CD4-positive, alpha-beta T cell treated with Interleukin-21 for 1 hour (primary cell): ENCODE data around the gene ICE1.
"Not testable (repeated sequence)": the region's sequence is repeated elsewhere in the genome, so short reads cannot be mapped to it uniquely, and the experiment has no call there.

Experiments
- DNase-seq: peaks from one replicate; pipeline ENCODE4 v3.0.0-alpha.2; 2020

The ICE1 gene, protein sequence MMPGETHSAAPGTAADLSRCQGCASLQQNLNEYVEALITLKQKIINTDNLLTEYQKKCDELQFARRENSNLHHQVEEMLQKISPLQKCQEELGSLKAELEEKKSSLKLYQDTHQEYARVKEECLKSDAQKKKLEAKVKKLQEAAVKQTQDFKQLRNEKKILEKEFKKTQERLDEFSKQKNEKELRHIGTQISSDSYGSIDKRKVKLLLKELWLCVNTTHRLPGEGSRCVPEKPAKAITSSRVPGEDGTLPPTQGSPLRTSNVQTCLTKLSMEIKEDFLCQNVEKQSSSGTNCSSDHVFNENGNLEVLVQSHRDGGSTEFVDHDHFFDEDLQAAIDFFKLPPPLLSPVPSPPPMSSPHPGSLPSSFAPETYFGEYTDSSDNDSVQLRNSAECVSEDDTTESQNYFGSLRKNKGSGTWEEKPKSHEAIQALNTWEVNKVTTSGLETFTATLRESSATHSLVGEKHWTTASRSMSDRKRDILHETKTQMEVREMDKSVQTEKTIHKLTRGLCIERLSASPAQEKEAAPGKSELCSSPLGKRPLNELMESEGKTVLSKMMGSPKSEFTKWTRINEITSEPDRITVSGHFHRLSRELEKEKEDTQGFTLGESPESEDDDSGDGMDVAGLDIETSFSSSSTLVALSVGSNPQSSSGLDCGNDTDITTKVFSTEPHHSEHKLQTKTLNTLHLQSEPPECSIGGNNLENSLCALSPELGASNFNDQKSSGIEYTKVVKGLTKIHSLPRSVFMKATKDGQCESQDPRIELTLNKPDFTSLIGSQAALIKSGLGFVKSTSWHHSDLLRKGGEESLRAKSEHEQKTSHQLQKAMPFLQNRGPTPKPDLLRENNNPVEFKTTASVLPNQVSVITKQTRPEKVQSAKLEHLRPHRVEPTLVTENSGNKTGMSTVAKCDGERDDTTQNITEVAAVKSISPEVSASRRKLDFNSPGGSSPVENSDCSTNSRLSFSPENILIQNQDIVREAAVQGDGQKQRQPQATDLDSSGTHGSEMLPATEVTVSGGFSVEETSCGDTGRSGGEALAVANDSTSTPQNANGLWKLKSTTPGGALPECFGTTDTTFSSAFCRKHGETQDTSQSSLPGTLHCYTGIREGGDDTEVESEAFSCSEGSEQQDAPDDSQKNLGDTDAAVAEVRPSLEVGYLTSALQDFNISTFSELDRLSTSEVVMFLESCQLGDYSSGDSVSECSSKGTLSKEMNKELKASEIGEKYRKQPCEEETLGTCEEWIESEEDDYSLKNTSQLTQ (N-terminal part only)

DNA sequence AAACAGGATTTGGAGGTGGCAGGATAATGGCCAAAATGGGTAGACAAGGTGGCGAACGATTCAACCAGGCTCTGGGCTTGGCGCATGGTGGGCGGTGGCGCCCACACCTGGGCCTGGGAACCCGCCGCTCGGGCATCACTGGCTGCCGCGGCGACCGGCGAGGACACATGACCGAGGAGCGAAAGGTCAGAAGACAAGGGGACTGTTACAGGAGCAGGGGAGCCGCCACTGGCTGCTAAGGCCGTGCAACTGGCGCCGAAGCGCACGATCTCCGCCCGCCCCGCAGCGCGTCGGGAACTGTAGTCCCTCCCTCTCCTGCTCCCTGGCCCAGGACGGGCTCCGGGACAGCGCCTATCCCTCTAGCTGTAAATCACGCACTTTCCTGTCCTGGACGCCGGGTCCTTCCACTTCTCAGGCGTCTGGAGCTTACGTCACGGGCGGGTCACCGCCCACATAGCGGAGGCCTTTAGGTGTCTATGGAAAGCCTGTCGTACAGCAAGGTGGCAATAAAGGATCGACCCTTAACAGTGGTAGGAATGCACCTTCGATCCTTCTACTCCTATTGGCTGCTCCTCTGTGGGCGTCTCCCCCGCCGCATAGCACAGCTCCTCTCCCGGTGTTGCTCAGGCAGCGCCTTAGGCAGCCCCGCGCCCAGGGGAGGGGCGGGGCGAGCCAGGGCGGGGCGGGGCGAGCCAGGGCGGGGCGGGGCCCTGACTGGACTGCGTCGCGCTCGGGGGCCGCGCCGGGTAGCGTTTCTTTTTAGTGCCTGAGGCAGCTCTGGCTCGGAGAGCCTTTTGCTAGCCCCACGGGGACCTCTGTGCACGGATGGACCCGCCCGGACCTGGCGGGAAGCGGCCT lies at the start of gene ICE1:
Gene ICE1 (plus strand): TSS at position 717 of the 858 bp plus-strand sequence. CDS start 239 bp downstream, outside the sequence.
- DNase-seq: peak; percentile 97

DNA sequence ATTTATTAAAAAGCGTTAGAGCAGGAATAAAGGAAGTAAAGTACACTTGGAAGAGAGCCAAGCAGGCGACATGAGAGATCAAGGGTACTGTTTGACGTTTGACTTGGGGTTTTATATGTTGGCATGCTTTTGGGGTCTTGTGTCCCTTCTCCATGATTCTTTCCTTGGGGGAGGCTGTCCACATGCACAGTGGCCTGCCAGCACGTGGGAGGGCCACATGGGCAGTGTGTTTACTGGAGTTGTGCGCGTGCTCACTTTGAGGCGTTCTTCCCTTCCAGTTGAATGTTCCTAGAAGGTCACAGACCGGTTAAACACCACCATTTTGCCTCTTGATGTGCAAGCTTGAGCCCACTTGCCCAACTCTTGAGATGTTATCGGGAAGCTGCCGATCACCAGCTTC lies 49.5 kb upstream of the ICE1 start:
- DNase-seq: no peak

DNA sequence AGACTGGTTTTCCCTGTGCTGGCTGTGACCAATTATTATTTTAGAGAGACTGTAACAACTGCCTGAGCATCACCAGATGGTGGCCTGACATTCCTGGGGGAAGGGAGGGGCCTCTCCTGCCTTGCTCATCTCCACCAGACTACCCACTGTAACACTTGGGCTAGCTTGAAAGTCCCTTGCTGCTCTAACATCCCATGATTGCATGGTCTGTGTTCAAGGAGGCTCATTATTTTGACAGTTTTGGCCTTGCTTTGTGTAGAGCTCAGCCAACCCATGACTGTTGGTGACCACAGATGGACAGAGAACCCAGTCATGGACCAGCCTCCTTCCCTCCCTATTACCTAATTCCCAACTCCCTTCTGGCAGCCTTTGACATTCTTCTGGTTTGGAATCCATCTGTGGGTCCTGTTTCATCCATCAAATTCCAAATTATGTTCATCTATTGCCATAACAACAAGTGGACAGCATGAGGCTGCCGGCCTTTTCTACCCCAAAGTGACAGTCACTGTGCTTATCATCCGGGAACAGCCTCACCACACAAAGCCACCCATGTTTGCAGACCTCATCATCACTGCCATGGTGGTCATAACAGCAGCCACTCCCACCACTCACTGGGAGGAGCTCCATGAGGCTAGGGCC lies 49.0 kb upstream of the ICE1 start:
- DNase-seq: no peak

DNA sequence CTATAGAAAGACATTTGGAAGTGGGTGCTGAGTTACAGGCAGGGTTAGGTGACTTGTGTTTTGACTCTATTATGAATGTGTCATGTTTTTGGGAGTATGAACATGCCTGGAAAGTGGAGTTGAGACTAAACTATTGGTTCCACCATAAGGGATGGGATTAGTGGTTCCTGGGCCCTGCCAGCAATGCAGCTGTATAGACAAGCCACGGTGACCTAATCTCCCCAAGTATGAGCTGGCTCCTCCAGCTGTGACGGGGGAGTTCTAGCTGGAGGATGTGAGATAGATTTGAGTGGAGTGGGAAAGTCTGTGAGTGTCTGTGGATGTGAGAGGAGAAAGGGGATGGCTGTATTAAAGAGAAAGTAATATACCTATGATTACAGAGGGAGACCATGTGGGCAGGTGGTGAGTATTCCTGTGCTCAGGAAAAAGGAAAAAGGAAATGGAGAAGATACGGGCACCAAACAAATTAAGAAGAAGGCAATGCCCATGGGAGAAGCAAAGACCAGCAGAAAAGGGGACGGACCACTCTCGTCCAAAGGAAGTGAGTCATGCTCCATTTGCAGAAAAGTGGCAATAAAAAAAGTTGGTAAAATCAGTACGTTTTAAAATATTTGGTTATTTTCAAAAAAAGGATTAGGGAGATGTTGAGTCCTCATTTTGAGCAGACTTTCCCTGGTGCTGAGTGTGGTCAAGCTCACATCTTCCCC lies 48.3 kb upstream of the ICE1 start:
- no peak for DNase-seq

DNA sequence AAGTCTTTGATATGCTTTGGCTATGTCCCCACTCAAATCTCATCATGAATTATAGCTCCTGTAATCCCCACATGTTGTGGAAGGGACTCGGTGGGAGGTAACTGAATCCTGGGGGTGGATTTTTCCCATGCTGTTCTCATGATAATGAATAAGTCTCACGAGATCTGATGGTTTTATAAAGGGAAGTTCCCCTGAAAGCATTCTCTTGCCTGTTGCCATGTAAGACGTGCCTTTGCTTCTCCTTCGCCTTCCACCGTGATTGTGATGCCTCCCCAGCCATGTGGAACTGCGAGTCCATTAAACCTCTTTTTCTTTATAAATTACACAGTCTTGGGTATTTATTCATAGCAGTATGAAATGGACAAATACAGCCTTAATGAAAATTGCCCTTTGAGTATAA lies 44.7 kb upstream of the ICE1 start:
- DNase-seq: no peak

DNA sequence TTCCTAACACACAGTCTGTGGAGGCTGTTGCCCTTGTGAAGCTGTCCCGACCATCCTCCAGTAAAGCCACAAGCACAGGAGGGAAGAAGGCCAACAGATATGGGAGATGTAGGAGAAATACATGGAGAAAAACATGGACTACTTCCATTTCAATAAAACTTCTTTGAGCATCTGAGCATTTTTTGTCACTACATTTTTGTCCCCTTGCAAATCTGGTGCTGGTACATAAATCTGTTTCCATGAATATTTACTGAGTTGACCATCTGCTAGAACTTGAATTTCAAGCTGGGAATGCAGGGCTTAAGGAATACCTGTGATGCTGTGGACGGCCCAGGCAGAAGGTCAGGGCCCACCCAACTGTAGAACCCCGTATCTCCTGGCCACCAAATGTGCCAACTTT lies 43.9 kb upstream of the ICE1 start:
- DNase-seq: no peak

DNA sequence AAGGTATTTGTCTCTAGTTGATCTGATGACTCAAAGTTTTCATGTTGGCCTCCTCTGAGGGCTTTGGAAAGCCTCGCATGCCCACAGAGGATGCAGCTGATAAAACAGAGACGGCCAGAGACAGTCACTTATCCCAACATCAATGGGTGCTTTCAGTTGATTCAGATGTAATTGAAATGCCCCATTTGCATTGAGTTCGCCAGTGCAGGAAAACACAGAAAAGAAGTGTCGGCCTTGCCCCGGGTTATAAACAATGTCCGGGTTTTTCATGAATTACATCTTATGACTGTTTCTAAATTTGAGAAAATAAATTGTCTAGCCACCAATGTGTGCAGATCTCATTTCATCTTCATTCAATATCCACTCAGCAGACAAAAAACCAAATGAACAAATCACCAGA lies 42.2 kb upstream of the ICE1 start:
- DNase-seq: no peak

DNA sequence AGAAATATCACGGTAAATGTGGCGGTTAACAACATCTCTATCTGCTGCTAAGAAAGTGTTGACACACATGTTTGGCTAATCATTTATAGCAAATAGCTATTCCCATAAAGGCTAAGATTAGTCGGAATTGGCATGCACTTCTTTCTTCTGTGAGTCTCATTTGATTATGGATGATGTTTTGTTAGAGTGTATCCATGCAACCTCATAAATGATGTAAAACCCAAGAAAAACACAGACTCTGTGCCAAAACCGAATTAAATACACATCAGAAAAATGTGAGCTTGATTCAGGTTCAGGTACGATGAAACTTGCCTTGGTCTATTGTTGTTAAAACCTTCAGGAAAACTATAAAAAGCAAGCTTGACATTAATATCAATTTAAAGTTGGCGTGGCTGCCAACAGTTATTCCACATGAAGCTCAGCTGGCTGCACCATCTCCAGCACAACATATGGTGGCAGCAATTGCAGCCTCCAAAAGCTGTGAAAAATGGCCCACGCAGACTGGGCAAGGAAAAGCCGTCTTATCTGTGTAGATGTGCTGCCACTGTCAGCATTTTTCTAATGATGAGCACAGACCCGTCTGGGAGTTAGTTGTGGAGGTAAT lies 41.1 kb upstream of the ICE1 start:
- DNase-seq: no peak

DNA sequence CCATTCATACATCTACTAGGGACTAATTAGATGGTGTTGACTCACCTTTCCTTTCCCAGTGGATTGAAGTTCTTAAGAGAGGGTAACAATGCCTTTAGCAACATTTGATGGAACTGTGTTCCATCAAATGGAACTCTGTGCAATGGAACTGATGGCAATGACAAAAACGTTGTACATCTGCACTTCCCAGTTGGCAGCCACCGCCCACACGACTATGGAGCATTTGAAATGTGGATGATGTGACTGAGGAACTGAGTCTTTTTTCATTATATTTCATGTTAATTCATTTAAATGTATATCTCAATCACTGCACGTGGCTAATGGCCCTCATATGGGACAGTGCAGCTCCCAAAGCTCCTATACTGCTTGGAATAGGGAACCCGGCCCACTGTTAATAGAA lies 39.0 kb upstream of the ICE1 start:
- no peak for DNase-seq

DNA sequence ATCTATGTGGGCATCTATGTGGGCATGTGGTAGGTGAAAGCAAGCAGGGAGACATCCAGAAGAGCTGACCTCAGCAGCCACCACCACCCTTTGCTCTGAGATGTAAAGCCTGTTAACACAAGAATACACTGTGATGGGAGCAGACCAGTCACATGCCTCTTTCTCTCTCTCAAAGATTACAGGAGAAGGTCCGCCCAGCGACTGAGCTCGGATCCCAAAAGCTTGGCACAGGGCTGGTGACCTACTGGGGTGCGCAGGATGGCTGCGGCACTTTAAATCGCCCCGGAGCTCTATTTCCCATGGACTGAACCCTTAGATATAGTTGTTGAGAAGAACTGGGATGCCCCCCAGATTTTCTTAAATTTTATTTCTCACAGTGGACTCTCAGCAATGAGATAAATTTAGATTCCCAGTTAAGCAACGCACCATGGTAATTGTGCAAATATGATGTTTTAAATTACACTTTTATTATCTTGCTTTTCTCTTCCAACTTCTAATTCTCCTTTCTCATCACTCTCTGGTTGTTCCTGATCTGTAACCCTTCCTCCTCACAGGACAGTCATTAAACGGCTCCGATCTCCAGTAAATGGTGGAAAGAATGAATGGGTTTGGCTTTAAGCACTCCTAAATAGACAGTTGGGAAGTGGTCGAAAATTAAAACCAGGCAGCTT lies 37.7 kb upstream of the ICE1 start:
- no peak for DNase-seq

DNA sequence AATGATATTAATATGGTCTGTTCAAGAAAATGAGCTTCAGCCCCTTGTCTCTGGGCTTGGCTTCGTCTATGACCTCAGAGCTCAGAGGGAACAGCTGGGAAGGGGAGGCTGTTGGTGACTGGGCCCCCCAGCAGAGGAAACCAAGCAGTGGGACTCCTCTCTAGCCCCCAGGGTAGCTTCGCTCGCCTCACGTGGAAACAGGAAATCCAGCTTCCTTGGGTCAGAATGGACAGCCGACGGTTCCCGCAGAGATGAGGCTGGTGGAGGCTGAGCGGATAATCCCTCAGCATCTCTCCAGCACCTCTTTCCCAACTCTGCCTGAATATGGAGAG lies 37.2 kb upstream of the ICE1 start:
- no peak for DNase-seq

DNA sequence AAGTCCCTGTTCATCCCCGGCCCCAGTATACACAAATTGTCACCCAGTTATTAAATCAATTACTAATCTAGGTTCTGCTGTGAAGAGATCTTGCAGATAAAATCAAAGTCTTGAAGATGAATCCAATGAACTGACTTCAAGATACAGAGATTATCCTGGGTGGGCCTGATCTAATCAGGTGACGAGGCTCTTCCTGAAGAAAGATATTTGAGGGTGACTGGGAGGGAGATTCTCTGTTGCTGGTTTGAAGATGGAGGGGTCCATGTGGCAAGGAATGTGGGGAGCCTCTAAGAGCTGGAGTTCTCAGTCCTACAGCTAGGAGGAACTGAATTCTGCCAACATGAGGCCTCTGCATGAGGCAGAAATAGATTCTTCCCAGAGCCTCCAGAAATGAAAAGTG lies 36.1 kb upstream of the ICE1 start:
- no peak for DNase-seq

DNA sequence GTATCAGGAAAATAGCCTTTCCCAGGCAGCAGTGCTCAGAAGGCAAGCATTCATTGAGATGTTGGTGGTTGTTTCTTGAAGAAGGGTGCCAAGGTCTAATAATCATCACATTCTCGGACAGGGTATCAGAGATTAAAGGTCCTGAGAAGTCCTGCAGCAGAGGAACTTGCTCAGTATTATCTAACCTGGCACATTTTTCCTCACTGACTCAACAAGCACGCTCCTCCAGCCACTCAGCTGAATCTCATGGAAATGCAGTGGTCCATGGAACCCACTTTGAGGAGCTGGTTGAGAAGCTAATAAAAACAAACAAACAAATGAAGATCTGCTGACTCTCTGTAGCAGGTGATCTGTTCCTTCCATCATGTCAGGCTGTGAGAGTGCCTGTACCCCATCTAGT lies 35.3 kb upstream of the ICE1 start:
- DNase-seq: no peak

DNA sequence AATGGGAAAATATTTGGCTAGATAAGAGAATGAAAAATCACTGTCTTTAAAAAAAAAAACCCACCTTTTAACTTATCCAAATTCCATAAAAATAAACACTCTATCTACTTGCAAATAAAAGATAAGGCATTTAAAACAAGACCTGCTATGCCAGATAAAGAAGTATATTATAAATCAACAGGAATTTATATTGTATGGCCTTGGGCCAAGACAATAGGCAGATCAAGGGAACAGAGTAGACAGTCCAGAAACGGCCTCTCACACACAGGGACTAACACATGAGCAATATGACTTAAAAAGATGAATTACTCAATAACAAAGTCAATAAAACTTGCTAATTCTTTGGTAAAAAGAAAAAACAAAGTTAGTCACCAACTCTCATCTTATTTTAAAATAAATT lies 34.7 kb upstream of the ICE1 start:
- no peak for DNase-seq

DNA sequence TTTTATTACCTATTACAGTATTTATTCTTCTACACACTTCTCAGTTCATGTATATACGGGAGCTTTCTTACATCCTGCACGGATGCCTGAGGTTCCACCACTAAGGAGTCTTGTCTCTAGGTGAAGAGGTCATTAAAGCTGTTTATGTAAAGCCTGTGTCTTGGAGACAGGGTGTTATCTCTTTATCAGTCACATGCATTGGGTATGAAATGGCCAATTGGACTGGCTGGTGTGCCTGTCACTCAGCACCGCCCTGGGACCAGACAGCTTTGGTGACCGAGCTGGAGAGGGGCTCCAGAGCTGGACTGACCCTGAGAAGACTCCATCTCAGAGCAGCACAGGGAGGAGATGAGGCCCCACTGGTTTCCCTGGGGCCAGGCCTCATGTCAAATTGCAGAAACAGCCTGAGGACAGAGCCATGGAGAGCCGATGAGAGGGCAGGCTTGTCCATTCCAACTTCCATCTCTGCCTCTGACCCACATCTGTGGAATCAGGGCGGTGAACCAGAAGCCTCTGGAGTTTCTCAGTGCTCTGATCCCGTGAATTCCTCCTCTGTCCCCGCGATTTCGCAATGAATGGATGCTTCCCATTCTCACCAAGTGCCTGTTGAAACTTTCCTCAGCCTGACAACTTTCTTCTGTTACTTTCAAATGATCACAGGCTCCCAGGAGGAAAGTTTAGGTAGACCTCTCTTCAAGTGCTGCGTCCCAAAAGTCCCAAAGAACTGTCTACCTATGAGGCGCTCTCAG lies 32.2 kb upstream of the ICE1 start:
- DNase-seq: not testable (repeated sequence)

DNA sequence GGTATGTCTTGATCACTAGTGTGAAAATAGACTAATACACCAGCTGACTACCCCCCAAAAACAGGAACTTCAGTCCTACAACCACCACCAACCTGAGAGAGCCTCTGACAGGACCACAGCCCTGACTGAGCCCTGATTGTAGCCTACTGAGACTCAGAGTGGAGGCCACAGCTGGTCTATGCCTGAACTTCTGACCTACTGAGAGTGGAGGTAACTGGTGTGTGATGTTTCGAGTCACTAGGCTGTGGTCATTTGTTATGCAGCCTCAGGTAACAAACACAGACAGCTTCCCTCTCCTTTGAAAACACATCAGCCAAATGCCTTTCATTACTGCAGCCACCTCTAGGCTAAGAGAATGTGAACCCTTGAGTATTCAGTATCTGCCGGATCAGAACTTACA lies 30.0 kb upstream of the ICE1 start:
- DNase-seq: not testable (repeated sequence)

DNA sequence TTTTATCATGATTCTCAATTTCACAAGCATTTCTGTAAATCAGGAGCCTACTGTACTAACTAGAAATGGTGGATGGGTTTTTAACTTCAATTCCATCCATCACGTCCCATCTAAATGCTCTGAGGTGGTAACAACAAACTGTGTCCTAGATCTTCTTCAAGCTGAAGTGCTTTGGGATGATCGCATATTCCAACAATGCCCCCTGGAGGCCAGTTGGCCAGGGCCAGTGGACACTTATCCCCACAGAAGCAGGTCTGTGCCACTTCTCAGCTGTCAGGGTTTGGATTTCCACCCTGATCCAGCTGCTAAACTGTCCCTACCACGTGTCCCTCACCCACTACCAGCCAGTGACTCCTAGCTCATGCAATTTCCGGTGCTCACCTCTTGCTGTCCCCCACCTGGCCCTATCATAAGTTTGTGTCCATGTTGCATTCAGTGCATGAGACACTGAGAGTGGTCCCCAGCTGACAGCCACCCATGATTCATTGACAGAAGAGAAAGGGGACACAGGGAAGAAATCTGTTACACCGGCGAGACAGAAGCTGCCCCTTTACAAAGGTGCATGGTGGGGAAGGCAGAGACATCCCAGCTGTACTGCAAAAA lies 28.0 kb upstream of the ICE1 start:
- not testable (repeated sequence) for DNase-seq

DNA sequence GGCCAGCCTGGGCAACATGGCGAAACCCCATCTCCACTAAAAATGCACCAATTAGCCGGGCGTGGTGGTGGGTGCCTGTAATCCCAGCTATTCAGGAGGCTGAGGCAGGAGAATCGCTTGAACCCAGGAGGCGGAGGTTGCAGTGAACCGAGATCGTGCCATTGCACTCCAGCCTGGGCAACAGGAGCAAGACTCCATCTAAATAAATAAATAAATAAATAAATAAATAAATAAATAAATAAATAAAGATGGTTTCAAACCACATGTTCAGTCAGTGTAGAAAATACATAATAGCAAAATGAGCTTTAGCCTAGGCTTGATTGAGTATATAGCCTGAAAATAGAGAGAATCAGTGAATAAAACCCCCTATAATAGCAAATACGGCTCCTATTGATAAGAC lies 27.4 kb upstream of the ICE1 start:
- not testable (repeated sequence) for DNase-seq

DNA sequence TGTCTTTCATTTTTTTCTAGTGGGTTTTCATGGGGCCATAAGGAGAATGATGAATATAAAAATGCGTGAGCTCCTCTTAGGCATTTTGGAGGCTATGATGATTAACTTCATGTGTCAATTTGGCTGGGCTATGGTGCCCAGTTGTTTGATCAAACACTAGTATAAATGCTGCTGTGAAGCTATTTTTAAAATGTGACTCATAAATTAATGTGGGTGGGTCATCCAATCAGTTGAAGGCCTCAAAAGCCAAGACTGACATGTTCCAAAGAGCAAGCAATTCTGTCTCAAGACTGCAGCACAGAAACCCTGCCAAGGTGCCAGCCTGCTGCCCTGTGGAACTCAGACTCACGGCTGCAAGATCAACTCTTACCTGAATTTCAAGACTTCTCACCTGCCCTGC lies 24.4 kb upstream of the ICE1 start:
- DNase-seq: no peak
